Liver (tissue), 3 donors: ENCODE measurements around the gene PRKCH.

Experiments
- CTCF ChIP-seq: fragments of 150-350 bp; IDR thresholded peaks from 2 replicates; pipeline ENCODE4 v1.5.1; 2017; ENCODE audit warnings: improper control_type of control experiment, low read depth, low read length; ENCODE audit not compliant: missing input control
- FOXA1 ChIP-seq: IDR thresholded peaks from 2 replicates; pipeline ENCODE4 v1.6.1; 2016; ENCODE audit warnings: antibody characterized with exemption
- HNF4G ChIP-seq: IDR thresholded peaks from 2 replicates; pipeline ENCODE4 v1.6.1; 2016; ENCODE audit warnings: antibody characterized with exemption
- MAX ChIP-seq: IDR thresholded peaks from 2 replicates; pipeline ENCODE4 v1.6.1; 2016; ENCODE audit warnings: antibody characterized with exemption
- REST ChIP-seq: IDR thresholded peaks from 2 replicates; pipeline ENCODE4 v1.6.1; 2016; ENCODE audit warnings: antibody characterized with exemption, mild to moderate bottlenecking
- RXRA ChIP-seq, 2 donors: IDR thresholded peaks; 2 replicates each; pipeline ENCODE4 v1.6.1; 2017 to 2018; ENCODE audit warnings: antibody characterized with exemption in 2 of 2, mild to moderate bottlenecking in 1 of 2
- YY1 ChIP-seq: IDR thresholded peaks from 2 replicates; pipeline ENCODE4 v1.6.1; 2016; ENCODE audit warnings: antibody characterized with exemption, mild to moderate bottlenecking
- donor health status: healthy.
- donor health status: healthy.

- TF ChIP-seq CTCF (no peak), FOXA1 (no peak), RXRA (IDR thresholded peaks at IDR 0.05) (no peak), HNF4G (no peak), MAX (no peak), REST (no peak), YY1 (no peak)
Observed at GRCh38 chr14:61578745-61579144, 257.4 kb downstream of the PRKCH start.
